Body of pancreas (tissue), 4 donors: ENCODE data around the gene PCP4. TPM values are rescaled to one million over a fixed set of nuclear protein-coding genes. Genes with fewer than 3 reads are reported as not detected.

Source experiments
- ATAC-seq: fragments of 150-250 bp; one replicate; pipeline ENCODE4 v1.9.1; 2016
- DNase-seq, 4 donors: peaks; one replicate each; pipeline ENCODE4 v3.0.0-alpha.2; 2019
- H3K27ac ChIP-seq, 4 donors: fragments of 200-600 bp; sonication (generic); 1 replicate in 3 of 4; 2 replicates in 1 of 4; pipeline versions ENCODE4 v1.5.1 to v1.6.1; 2016 to 2019; ENCODE audit warnings: mild to moderate bottlenecking in 1 of 4, mixed read lengths in 1 of 4, moderate library complexity in 1 of 4
- H3K27me3 ChIP-seq, 2 donors: fragments of 200-600 bp; sonication (generic); one replicate each; pipeline ENCODE4 v1.6.0; 2016; ENCODE audit warnings: mild to moderate bottlenecking in 1 of 2
- H3K36me3 ChIP-seq, 2 donors: fragments of 200-600 bp; sonication (generic); replicated peaks in 1 of 2; 2 replicates each; pipeline ENCODE4 v1.5.1; 2016; ENCODE audit warnings: low read depth in 2 of 2; ENCODE audit not compliant: insufficient read depth in 1 of 2
- H3K4me1 ChIP-seq: fragments of 200-600 bp; sonication (generic); one replicate; pipeline ENCODE4 v1.6.0; 2016
- H3K4me3 ChIP-seq, 2 donors: fragments of 200-600 bp; sonication (generic); 1 replicate in 1 of 2; 2 replicates in 1 of 2; pipeline ENCODE4 v1.5.1; 2016 to 2019
- H3K9me3 ChIP-seq, 3 donors: fragments of 200-600 bp; sonication (generic); 1 replicate in 2 of 3; 2 replicates in 1 of 3; pipeline ENCODE4 v1.5.1; 2016
- POLR2A ChIP-seq, 3 donors: fragments of 450-650 bp; IDR thresholded peaks; one replicate each; pipeline ENCODE4 v1.6.1; 2016; ENCODE audit warnings: antibody characterized with exemption in 3 of 3, mild to moderate bottlenecking in 2 of 3
- WGBS, 2 donors: methylation state at CpG; one replicate each; pipeline ENCODE4 v1.1.5; 2017; 5-methylcytosine and 5-hydroxymethylcytosine counted together
- intact Hi-C: fragments of 100-400 bp; cut with DNase I; formaldehyde crosslinking; loops from one replicate; pipeline ENCODE4 v1.15.1; 2023
- total RNA-seq, 2 donors: library from RNA; depleted of rRNA; stranded (reverse); fragments of >200 nt; gene quantifications; one replicate each; pipeline ENCODE4 v1.1.0, GENCODE V29; 2016
- TF ChIP-seq, protein P1 (sequence below), 7 experiments: fragments of 450-650 bp in 4 of 7; fragments of 200-600 bp in 3 of 7; sonication (generic) in 3 of 7; IDR thresholded peaks; one replicate each; pipeline ENCODE4 v1.5.1; 2016 to 2019; ENCODE audit warnings: antibody characterized with exemption in 7 of 7

The PCP4 gene
- total RNA-seq, 2 donors from 2014 or later = 1.6 TPM; not detected in 1

DNA sequence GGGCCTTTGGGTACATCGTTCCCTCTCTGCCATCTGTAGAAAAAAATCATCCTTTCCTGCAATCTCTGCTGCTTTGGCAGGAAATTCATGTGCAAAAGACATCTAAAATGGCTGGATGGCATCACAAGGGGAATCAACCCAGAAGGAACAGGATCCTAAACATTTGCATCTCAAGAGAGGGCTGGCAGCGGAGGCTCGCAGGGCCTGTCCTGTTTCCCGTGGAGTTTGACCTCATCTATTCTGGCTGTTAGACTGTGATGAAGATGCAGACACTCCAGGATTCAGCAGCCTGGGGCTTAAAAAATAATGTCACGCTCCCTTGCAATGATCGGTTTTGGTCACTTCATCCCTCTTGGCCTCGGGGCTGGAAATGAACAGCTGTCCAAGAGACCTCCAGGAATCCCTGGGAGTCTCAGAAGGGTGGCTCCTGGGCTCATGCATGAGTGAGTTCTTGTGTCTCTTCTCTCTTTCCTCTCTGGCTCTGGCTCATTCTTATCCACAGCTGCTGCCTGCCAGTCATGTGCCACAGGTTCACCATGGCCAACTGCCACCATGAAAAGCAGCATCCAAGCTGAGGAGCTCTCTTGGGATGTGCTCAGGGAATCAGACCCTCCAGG, 16.1 kb upstream of the PCP4 start:
- H3K4me3 ChIP-seq = no peak overlapping the region
- H3K27ac ChIP-seq = no peak overlapping the region
- TF ChIP-seq, protein P1, sequence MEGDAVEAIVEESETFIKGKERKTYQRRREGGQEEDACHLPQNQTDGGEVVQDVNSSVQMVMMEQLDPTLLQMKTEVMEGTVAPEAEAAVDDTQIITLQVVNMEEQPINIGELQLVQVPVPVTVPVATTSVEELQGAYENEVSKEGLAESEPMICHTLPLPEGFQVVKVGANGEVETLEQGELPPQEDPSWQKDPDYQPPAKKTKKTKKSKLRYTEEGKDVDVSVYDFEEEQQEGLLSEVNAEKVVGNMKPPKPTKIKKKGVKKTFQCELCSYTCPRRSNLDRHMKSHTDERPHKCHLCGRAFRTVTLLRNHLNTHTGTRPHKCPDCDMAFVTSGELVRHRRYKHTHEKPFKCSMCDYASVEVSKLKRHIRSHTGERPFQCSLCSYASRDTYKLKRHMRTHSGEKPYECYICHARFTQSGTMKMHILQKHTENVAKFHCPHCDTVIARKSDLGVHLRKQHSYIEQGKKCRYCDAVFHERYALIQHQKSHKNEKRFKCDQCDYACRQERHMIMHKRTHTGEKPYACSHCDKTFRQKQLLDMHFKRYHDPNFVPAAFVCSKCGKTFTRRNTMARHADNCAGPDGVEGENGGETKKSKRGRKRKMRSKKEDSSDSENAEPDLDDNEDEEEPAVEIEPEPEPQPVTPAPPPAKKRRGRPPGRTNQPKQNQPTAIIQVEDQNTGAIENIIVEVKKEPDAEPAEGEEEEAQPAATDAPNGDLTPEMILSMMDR (IDR thresholded peaks at IDR 0.05) = no peak
- no peak for TF ChIP-seq POLR2A (IDR thresholded peaks at IDR 0.05)
- peaks cover 15% of the 10 kb centered on the region for H3K4me1 ChIP-seq
- WGBS, 2 donors = 72 to 89% methylated on average over 7 of the region's 7 CpGs
- DNase-seq (no peak), ATAC-seq (no peak)
- no peaks in the 10 kb centered on the region for H3K27me3 ChIP-seq
- intact Hi-C loops = no loop called here
- no peaks in the 10 kb centered on the region for H3K9me3 ChIP-seq
- H3K36me3 ChIP-seq = no peaks in the 10 kb centered on the region

DNA sequence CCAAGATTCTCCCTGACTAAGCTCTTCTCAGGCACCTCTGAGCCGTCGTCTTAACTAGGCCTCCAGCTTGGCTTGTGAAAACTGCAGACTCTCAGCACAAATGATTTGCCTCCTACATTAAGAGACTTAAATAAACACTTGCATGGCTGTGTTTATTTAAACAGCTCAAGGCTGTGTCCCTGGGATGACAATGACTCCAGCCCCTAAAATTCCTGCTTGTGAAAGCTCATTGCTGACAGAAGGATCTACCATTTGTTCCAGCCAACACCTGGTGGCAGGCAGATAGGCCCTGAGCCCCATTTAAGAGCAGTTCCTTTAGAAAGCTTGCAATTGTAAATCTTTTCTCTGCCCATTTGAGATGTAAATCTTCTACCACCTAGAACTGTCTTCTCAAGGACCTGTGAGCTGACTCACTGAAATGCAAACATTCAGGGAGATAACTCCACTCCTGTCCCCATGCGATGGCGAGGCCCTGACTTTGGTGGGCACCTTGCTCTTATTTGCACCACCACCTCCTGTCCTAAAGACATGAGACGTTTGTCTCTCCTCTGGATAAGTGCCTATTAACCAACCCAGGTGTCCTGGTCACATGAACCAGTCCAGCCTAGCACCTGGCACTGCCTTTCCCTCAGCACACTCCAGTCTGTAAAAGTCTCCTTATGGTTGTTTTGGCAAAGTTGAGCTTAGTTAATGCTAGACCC, 15.1 kb upstream of the PCP4 start:
- no peaks in the 10 kb centered on the region for H3K9me3 ChIP-seq
- ATAC-seq = no peak
- DNase-seq = no peak
- intact Hi-C loops = no loop called here
- H3K27me3 ChIP-seq = no peaks in the 10 kb centered on the region
- H3K4me1 ChIP-seq = peaks cover 15% of the 10 kb centered on the region
- no peak overlapping the region for H3K27ac ChIP-seq
- no peak overlapping the region for H3K4me3 ChIP-seq
- 29 to 43% methylated on average over 5 of the region's 5 CpGs for WGBS, 2 donors
- H3K36me3 ChIP-seq = no peaks in the 10 kb centered on the region
- TF ChIP-seq POLR2A (IDR thresholded peaks at IDR 0.05) = no peak
- TF ChIP-seq, protein P1 (IDR thresholded peaks at IDR 0.05) = no peak

DNA sequence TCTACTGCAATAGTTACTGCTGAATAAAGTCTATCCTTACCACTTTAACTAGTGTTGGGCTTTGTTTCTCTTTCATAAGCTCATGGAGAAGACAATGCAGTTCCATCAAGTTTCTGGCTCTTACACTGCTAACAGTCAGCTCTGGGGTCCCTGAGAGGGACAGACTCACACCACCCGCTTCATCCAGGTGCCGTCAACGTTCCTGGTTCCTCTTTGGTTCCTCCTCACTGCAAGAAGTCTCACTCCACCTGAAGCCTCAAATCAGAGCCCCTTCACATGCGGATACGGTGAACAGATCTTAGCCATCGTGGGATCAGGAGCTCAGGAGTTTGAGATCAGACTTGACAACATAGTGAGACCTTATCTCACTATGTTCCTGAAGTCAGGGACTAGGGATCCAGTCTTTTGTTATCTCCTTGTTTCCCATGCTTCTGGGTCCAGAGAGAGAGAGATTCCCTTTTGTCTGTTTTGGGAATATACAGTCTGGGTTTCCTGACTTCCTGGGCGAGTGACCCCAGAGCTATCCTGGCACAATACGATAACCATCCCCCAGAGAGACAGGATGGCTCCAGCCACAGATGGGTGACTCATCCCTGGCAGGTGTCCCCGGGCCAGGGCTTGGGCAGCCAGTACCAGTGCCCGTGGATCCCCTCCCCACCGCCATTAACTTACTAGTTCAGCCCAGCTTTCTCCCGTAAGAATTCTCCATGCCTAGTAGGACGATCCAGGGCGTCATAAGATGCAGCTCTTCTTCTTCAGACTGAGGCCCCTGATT, 14.3 kb upstream of the PCP4 start:
- intact Hi-C loops = no loop called here
- TF ChIP-seq, protein P1 (IDR thresholded peaks at IDR 0.05) = no peak
- no peak for TF ChIP-seq POLR2A (IDR thresholded peaks at IDR 0.05)
- Histone ChIP-seq H3K36me3 (no peaks in the 10 kb centered on the region), H3K4me3 (no peak overlapping the region), H3K9me3 (no peaks in the 10 kb centered on the region), H3K27me3 (no peaks in the 10 kb centered on the region), H3K4me1 (peaks cover 15% of the 10 kb centered on the region), H3K27ac (no peak overlapping the region)
- ATAC-seq = no peak
- 82 to 86% methylated on average over 14 of the region's 14 CpGs for WGBS, 2 donors
- no peak for DNase-seq

DNA sequence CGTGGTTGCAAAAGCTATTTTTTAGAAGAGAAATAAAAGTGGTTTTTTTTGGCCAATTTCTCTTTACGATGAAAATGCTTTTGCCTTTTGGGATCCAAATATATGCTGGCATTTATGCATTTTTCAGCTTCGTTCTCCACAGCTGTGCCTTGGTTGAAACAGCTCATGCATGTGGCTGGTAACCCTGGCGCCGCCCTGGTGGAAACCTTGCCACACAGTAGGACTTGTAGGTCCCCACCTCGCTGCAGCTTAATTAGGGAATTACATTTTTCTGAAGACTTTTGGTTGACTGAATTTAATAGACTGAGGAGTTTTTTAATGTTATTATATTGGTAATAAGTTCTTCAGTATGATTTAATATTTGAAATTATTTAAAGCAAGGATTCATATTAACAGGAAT, 12.7 kb upstream of the PCP4 start:
- peaks cover 15% of the 10 kb centered on the region for H3K4me1 ChIP-seq
- H3K27me3 ChIP-seq = no peaks in the 10 kb centered on the region
- no peak for ATAC-seq
- no peak for TF ChIP-seq POLR2A (IDR thresholded peaks at IDR 0.05)
- TF ChIP-seq, protein P1 (IDR thresholded peaks at IDR 0.05) = no peak
- H3K36me3 ChIP-seq = no peaks in the 10 kb centered on the region
- no peaks in the 10 kb centered on the region for H3K9me3 ChIP-seq
- intact Hi-C loops = no loop called here
- no peak overlapping the region for H3K27ac ChIP-seq
- no peak overlapping the region for H3K4me3 ChIP-seq
- WGBS, 2 donors = 81 to 85% methylated on average over 6 of the region's 6 CpGs
- DNase-seq = no peak
